IMR-90 (cell line): ENCODE results near the gene CRTC1. TPM values are rescaled to one million over a fixed set of nuclear protein-coding genes. Genes with fewer than 3 reads are reported as not detected.

Experiments
- ATAC-seq: fragments of 200-7000 bp; cut with Tn5 transposase; 2 replicates; pipeline ENCODE4 v1.9.1; 2020; ENCODE audit warnings: low read depth, mild to moderate bottlenecking, moderate library complexity
- BruUV-seq: library from RNA; stranded (reverse); fragments of 400-500 nt; replicated peaks from 2 replicates; lab custom pipeline; 2021; lab: Mats Ljungman, UMichigan
- CTCF ChIA-PET: fragments of 300-600 bp; formaldehyde crosslinking; extraction: SDS; loops from one replicate; lab custom pipeline; 2021; ENCODE audit warnings: antibody characterized with exemption; lab: Yijun Ruan, JAX
- POLR2A ChIA-PET: fragments of 300-600 bp; sonication (Branson Sonifier 250); formaldehyde crosslinking; loops from one replicate; lab custom pipeline; 2022; ENCODE audit warnings: antibody characterized with exemption; ENCODE audit not compliant: unreplicated experiment; lab: Charles Lee
- DNase-seq: peaks from one replicate; pipeline ENCODE4 v3.0.0; 2013
- H2AFZ ChIP-seq: replicated peaks from 2 replicates; pipeline ENCODE3; 2013; ENCODE audit warnings: low read length, mild to moderate bottlenecking; ENCODE audit not compliant: poor library complexity
- H2AK5ac ChIP-seq: 2 replicates; pipeline ENCODE4 v1.6.1; 2013; ENCODE audit warnings: low read depth, low read length, inconsistent platforms
- H2AK9ac ChIP-seq: replicated peaks from 2 replicates; pipeline ENCODE3; 2013; ENCODE audit warnings: mild to moderate bottlenecking, low read depth, low read length, moderate library complexity; ENCODE audit not compliant: poor library complexity
- H2BK120ac ChIP-seq: 2 replicates; pipeline ENCODE4 v1.6.1; 2013; ENCODE audit warnings: low read depth, low read length, inconsistent platforms
- H2BK15ac ChIP-seq: 3 replicates; pipeline ENCODE4 v1.6.1; 2013; ENCODE audit warnings: low read depth, low read length, inconsistent platforms
- H2BK20ac ChIP-seq: 2 replicates; pipeline ENCODE4 v1.6.1; 2013; ENCODE audit warnings: low read depth, mild to moderate bottlenecking, inconsistent platforms, low read length, moderate library complexity
- H2BK5ac ChIP-seq: 2 replicates; pipeline ENCODE4 v1.6.1; 2013; ENCODE audit warnings: mild to moderate bottlenecking, low read depth, low read length, inconsistent platforms; ENCODE audit not compliant: poor library complexity, severe bottlenecking
- H3K14ac ChIP-seq: replicated peaks from 2 replicates; pipeline ENCODE4 v1.6.1; 2013; ENCODE audit warnings: low read depth, low read length, inconsistent platforms
- H3K18ac ChIP-seq: 2 replicates; pipeline ENCODE4 v1.6.1; 2013; ENCODE audit warnings: low read depth, low read length, control low read depth
- H3K23ac ChIP-seq: 2 replicates; pipeline ENCODE4 v1.6.1; 2013; ENCODE audit warnings: low read depth, low read length, inconsistent platforms
- H3K27ac ChIP-seq: 2 replicates; pipeline ENCODE4 v1.5.1; 2013; ENCODE audit warnings: mild to moderate bottlenecking, control low read depth, low read length; ENCODE audit not compliant: insufficient read depth
- H3K27me3 ChIP-seq: 2 replicates; pipeline ENCODE4 v1.6.1; 2013; ENCODE audit warnings: low read length; ENCODE audit not compliant: control insufficient read depth, insufficient read depth
- H3K36me3 ChIP-seq: 2 replicates; pipeline ENCODE4 v1.6.1; 2013; ENCODE audit warnings: low read length, mixed read lengths; ENCODE audit not compliant: control insufficient read depth, insufficient read depth
- H3K4ac ChIP-seq: 2 replicates; pipeline ENCODE4 v1.6.1; 2013; ENCODE audit warnings: low read depth, low read length, inconsistent platforms
- H3K4me1 ChIP-seq: 2 replicates; pipeline ENCODE4 v1.6.1; 2013; ENCODE audit warnings: low read length, mixed read lengths; ENCODE audit not compliant: control insufficient read depth, insufficient read depth
- H3K4me2 ChIP-seq: 2 replicates; pipeline ENCODE4 v1.6.1; 2013; ENCODE audit warnings: low read depth, mild to moderate bottlenecking, control low read depth, low read length, moderate library complexity
- H3K4me3 ChIP-seq: 2 replicates; pipeline ENCODE4 v1.5.1; 2013; ENCODE audit warnings: low read depth, mild to moderate bottlenecking, control low read depth, low read length, moderate library complexity; ENCODE audit not compliant: insufficient read depth
- H3K56ac ChIP-seq: 2 replicates; pipeline ENCODE4 v1.6.1; 2013; ENCODE audit warnings: low read length, inconsistent platforms; ENCODE audit not compliant: insufficient read depth; ENCODE audit errors: extremely low read depth
- H3K79me1 ChIP-seq, 2 experiments: 2 replicates each; pipeline ENCODE4 v1.6.1; 2013; ENCODE audit warnings: low read length in 2 of 2, inconsistent platforms in 1 of 2, low read depth in 1 of 2
- H3K9ac ChIP-seq: 2 replicates; pipeline ENCODE4 v1.6.1; 2013; ENCODE audit warnings: low read depth, low read length, control low read depth
- H3K9me1 ChIP-seq: 2 replicates; pipeline ENCODE4 v1.6.1; 2013; ENCODE audit warnings: low read length, inconsistent platforms; ENCODE audit not compliant: insufficient read depth
- H3K9me3 ChIP-seq: 2 replicates; pipeline ENCODE4 v1.6.1; 2013; ENCODE audit warnings: low read length; ENCODE audit not compliant: control insufficient read depth, insufficient read depth
- H4K20me1 ChIP-seq: 2 replicates; pipeline ENCODE4 v1.6.1; 2013; ENCODE audit warnings: low read length, inconsistent platforms; ENCODE audit not compliant: insufficient read depth
- H4K5ac ChIP-seq: 2 replicates; pipeline ENCODE4 v1.6.1; 2013; ENCODE audit warnings: mild to moderate bottlenecking, low read depth, low read length, control low read depth
- H4K8ac ChIP-seq, 2 experiments: 2 replicates each; pipeline ENCODE4 v1.6.1; 2013; ENCODE audit warnings: low read depth in 2 of 2, low read length in 2 of 2, control low read depth in 1 of 2, inconsistent platforms in 1 of 2
- H4K91ac ChIP-seq: 2 replicates; pipeline ENCODE4 v1.6.1; 2013; ENCODE audit warnings: low read depth, low read length, inconsistent platforms; ENCODE audit not compliant: insufficient read depth
- BHLHE40 ChIP-seq: fragments of 150-350 bp; IDR thresholded peaks from 2 replicates; pipeline ENCODE4 v1.6.1; 2016; ENCODE audit warnings: mild to moderate bottlenecking, low read depth, low read length
- CEBPB ChIP-seq: IDR thresholded peaks from 2 replicates; pipeline ENCODE4 v1.6.1; 2012; ENCODE audit warnings: low read depth, low read length, improper control_type of control experiment
- ELK1 ChIP-seq: fragments of 150-350 bp; IDR thresholded peaks from 2 replicates; pipeline ENCODE4 v1.6.1; 2016; ENCODE audit warnings: low read depth, mild to moderate bottlenecking, low read length, moderate library complexity, borderline replicate concordance
- FOS ChIP-seq: fragments of 150-350 bp; IDR thresholded peaks from 2 replicates; pipeline ENCODE4 v1.6.1; 2016; ENCODE audit warnings: low read depth, low read length
- RAD21 ChIP-seq: IDR thresholded peaks from 2 replicates; pipeline ENCODE4 v1.6.1; 2012; ENCODE audit warnings: low read length, improper control_type of control experiment
- USF2 ChIP-seq: fragments of 150-350 bp; IDR thresholded peaks from 2 replicates; pipeline ENCODE4 v1.6.1; 2017; ENCODE audit warnings: mild to moderate bottlenecking, antibody characterized with exemption, low read length, low read depth
- WGBS, 2 experiments: methylation state at CpG; one replicate each; pipeline versions ENCODE4 v1.1.5 to v1.1.7; 2013; ENCODE audit warnings: missing lambda C conversion rate in 2 of 2; ENCODE audit not compliant: insufficient read length in 1 of 2; ENCODE audit errors: extremely low coverage in 2 of 2; 5-methylcytosine and 5-hydroxymethylcytosine counted together
- dilution Hi-C: fragments of 300-500 bp; cut with HindIII; formaldehyde crosslinking; loops from one replicate; pipeline ENCODE4 v1.14.3; 2018; ENCODE audit warnings: low sequenced_read_pairs; ENCODE audit not compliant: unreplicated experiment
- in situ Hi-C: fragments of 300-500 bp; cut with MboI; formaldehyde crosslinking; loops from 3 replicates; pipeline ENCODE4 v1.14.3; 2019; ENCODE audit warnings: low sequenced_read_pairs, inconsistent platforms, mixed read lengths
- intact Hi-C: fragments of 100-400 bp; cut with micrococcal nuclease; formaldehyde crosslinking; loops from 2 replicates; pipeline ENCODE4 v1.10.0; 2022
- polyA plus RNA-seq, 3 experiments: library from polyadenylated mRNA; depleted of rRNA; stranded (reverse); fragments of >200 nt; gene quantifications; 2 replicates each; pipeline ENCODE4 v1.2.3, GENCODE V29; 2012; ENCODE audit warnings: low replicate concordance in 1 of 3
- total RNA-seq: library from RNA; depleted of rRNA; stranded (reverse); fragments of >200 nt; gene quantifications from 2 replicates; pipeline ENCODE4 v1.2.3, GENCODE V29; 2012

The CRTC1 gene
- total and polyA plus RNA-seq, 2 of the 4 experiments (the other 2 are of a cell fraction), result 0.18 to 5.7 TPM

GRCh38 chr19:18804643-18805042 is 121.2 kb downstream of the CRTC1 start:
- POLR2A ChIA-PET, result no interaction called here
- TF ChIP-seq ELK1 (no peak), CEBPB (no peak), BHLHE40 (no peak), RAD21 (no peak), USF2 (no peak), FOS (no peak)

More at GRCh38 chr19:18804643-18805042, 121.2 kb downstream of the CRTC1 start:
- no peak overlapping the region for H3K14ac ChIP-seq
- no peak overlapping the region for H3K4ac ChIP-seq
- H3K9me3 ChIP-seq, result peaks cover 7% of the 10 kb centered on the region; the same call in 1 of the 2 replicates
- no TSS peak for BruUV-seq
- H3K79me1 ChIP-seq, result no peaks in the 10 kb centered on the region
- H3K23ac ChIP-seq, result no peak overlapping the region
- no peak for DNase-seq
- intact Hi-C loops, result no loop called here
- H4K20me1 ChIP-seq, result no peaks in the 10 kb centered on the region
- no peak for ATAC-seq
- CTCF ChIA-PET, result no interaction called here
- H3K27ac ChIP-seq, result no peak overlapping the region
- no peak overlapping the region for H2AK9ac ChIP-seq
- no peak overlapping the region for H3K4me2 ChIP-seq
- no peak overlapping the region for H4K8ac ChIP-seq
- H3K36me3 ChIP-seq, result no peaks in the 10 kb centered on the region
- dilution Hi-C loops, result no loop called here
- H4K5ac ChIP-seq, result no peak overlapping the region
- H3K18ac ChIP-seq, result no peak overlapping the region
- no peaks in the 10 kb centered on the region for H3K9me1 ChIP-seq
- H3K4me3 ChIP-seq, result no peak overlapping the region
- no peak overlapping the region for H4K91ac ChIP-seq
- peaks cover 21% of the 10 kb centered on the region for H3K27me3 ChIP-seq
- WGBS, 2 experiments, result 73% methylated on average over 3 of the region's 8 CpGs; no CpG with 5 or more reads in 1 of the 2 experiments
- H3K4me1 ChIP-seq, result peaks cover 1% of the 10 kb centered on the region; the same call in 1 of the 2 replicates
- H2AK5ac ChIP-seq, result no peak overlapping the region
- H2BK5ac ChIP-seq, result no peak overlapping the region
- H2BK15ac ChIP-seq, result no peak overlapping the region
- no peak overlapping the region for H2AFZ ChIP-seq
- H3K9ac ChIP-seq, result no peak overlapping the region
- H3K56ac ChIP-seq, result no peak overlapping the region
- no peak overlapping the region for H2BK120ac ChIP-seq
- in situ Hi-C loops, result no loop called here
- no peak overlapping the region for H2BK20ac ChIP-seq
